HepG2 (cell line): ENCODE measurements around the gene SEC61A2. TPM values are rescaled to one million over a fixed set of nuclear protein-coding genes. Genes with fewer than 3 reads are reported as not detected.

Source experiments
- ATAC-seq: fragments of 200-7000 bp; cut with Tn5 transposase; 3 replicates; pipeline ENCODE4 v1.9.1; 2020; ENCODE audit warnings: mild to moderate bottlenecking, moderate library complexity
- BruUV-seq: library from RNA; stranded (reverse); fragments of 400-500 nt; replicated peaks from 2 replicates; lab custom pipeline; 2021; lab: Mats Ljungman, UMichigan
- CTCF ChIA-PET: fragments of 300-600 bp; formaldehyde crosslinking; extraction: SDS; loops from one replicate; lab custom pipeline; 2021; ENCODE audit warnings: low total read pairs, inconsistent platforms, low intra/inter-chr PET ratio; lab: Yijun Ruan, JAX
- POLR2A ChIA-PET: fragments of 350-600 bp; sonication (Branson Sonifier 250); formaldehyde crosslinking; loops from one replicate; lab custom pipeline; 2020; ENCODE audit warnings: antibody characterized with exemption, inconsistent platforms; lab: Yijun Ruan, JAX
- DNase-seq: peaks from one replicate; pipeline ENCODE4 v3.0.0-alpha.2; 2015; ENCODE audit warnings: low spot score
- FAIRE-seq: peaks from 3 replicates; lab custom pipeline; 2011; peaks lifted over from hg19 to GRCh38; lab: Jason Lieb, UNC
- H2AFZ ChIP-seq: one replicate; pipeline ENCODE4 v1.6.1; 2011; ENCODE audit warnings: low read length, inconsistent platforms
- H3K27ac ChIP-seq: fragments of 300-600 bp; 3 replicates; pipeline ENCODE4 v1.8.0; 2011; ENCODE audit warnings: mixed run types, mild to moderate bottlenecking, mixed read lengths, low read length, inconsistent platforms; ENCODE audit not compliant: insufficient read depth; ENCODE audit errors: extremely low read length
- H3K27me3 ChIP-seq, 2 experiments: fragments of 200-600 bp in 1 of 2; 2 replicates in 1 of 2; 3 replicates in 1 of 2; pipeline versions ENCODE4 v1.6.0 to v1.8.0; 2011; ENCODE audit warnings: low read length in 2 of 2, mild to moderate bottlenecking in 2 of 2, moderate library complexity in 2 of 2, inconsistent platforms in 1 of 2; ENCODE audit not compliant: insufficient read depth in 2 of 2, control insufficient read depth in 1 of 2
- H3K36me3 ChIP-seq, 2 experiments: fragments of 200-600 bp in 1 of 2; replicated peaks in 1 of 2; 2 replicates in 1 of 2; 3 replicates in 1 of 2; pipeline versions ENCODE4 v1.5.1 to v1.8.0; 2011; ENCODE audit warnings: low read length in 2 of 2, inconsistent platforms in 1 of 2; ENCODE audit not compliant: insufficient read depth in 2 of 2, control insufficient read depth in 1 of 2
- H3K4me1 ChIP-seq: 2 replicates; pipeline ENCODE4 v1.5.1; 2012; ENCODE audit warnings: low read length, inconsistent platforms; ENCODE audit not compliant: insufficient read depth
- H3K4me2 ChIP-seq: 2 replicates; pipeline ENCODE4 v1.6.0; 2011; ENCODE audit warnings: low read depth, low read length, inconsistent platforms
- H3K4me3 ChIP-seq, 3 experiments: fragments of 200-600 bp in 1 of 3; sonication (generic), shearing (Covaris generic) in 1 of 3; replicated peaks in 1 of 3; 2 replicates each; pipeline ENCODE4 v1.5.1; 2011 to 2016; ENCODE audit warnings: low read length in 3 of 3, inconsistent platforms in 2 of 3, low read depth in 2 of 3, mild to moderate bottlenecking in 2 of 3, control low read depth in 1 of 3, mixed read lengths in 1 of 3; ENCODE audit not compliant: insufficient read depth in 1 of 3
- H3K79me2 ChIP-seq: one replicate; pipeline ENCODE4 v1.6.1; 2011; ENCODE audit warnings: low read length, inconsistent platforms; ENCODE audit not compliant: insufficient read depth
- H3K9ac ChIP-seq: 2 replicates; pipeline ENCODE4 v1.6.0; 2011; ENCODE audit warnings: mild to moderate bottlenecking, low read depth, low read length, inconsistent platforms; ENCODE audit not compliant: insufficient read depth
- H3K9me3 ChIP-seq: 2 replicates; pipeline ENCODE4 v1.5.1; 2012; ENCODE audit warnings: mild to moderate bottlenecking, low read length
- H4K20me1 ChIP-seq: 2 replicates; pipeline ENCODE4 v1.6.0; 2011; ENCODE audit warnings: inconsistent platforms, mild to moderate bottlenecking, low read length, moderate library complexity; ENCODE audit not compliant: insufficient read depth
- IRF1 ChIP-seq: sonication (generic); formaldehyde crosslinking; IDR thresholded peaks from 2 replicates; pipeline ENCODE4 v1.4.0; 2020; ENCODE audit warnings: low read depth, mild to moderate bottlenecking, missing genetic modification reagents
- MTA3 ChIP-seq: sonication (generic); formaldehyde crosslinking; IDR thresholded peaks from 2 replicates; pipeline ENCODE4 v1.4.0; 2020; ENCODE audit warnings: missing genetic modification reagents
- ZNF318 ChIP-seq: sonication (generic); formaldehyde crosslinking; IDR thresholded peaks from 2 replicates; pipeline ENCODE4 v1.4.0; 2020; ENCODE audit warnings: mild to moderate bottlenecking, missing genetic modification reagents
- WGBS: methylation state at CpG from one replicate; pipeline ENCODE4 v1.1.6; 2017; ENCODE audit warnings: low lambda C conversion rate; 5-methylcytosine and 5-hydroxymethylcytosine counted together
- in situ Hi-C: cut with HindIII; loops from 2 replicates; pipeline ENCODE4 v1.10.0; 2017; ENCODE audit warnings: low pct_unique_long_range_greater_than_20kb; ENCODE audit not compliant: extremely low pct_ligation_motif_present
- intact Hi-C: fragments of 100-400 bp; cut with micrococcal nuclease; formaldehyde crosslinking; loops from one replicate; pipeline ENCODE4 v1.10.0; 2022; ENCODE audit not compliant: unreplicated experiment
- polyA plus RNA-seq, 8 experiments: library from polyadenylated mRNA; depleted of rRNA in 3 of 8; stranded (reverse) in 7 of 8; unstranded in 1 of 8; fragments of >200 nt; fragmentation: Illumina TruSeq in 4 of 8; extraction: Trizol in 4 of 8; gene quantifications; 2 replicates each; pipeline versions ENCODE4 v1.2.1 to v1.2.3, GENCODE V29; 2011 to 2016; ENCODE audit warnings: low read depth in 4 of 8, missing spikeins in 1 of 8, mixed read lengths in 1 of 8; ENCODE audit not compliant: insufficient read depth in 1 of 8
- total RNA-seq, 5 experiments: library from RNA; depleted of rRNA; stranded (reverse); fragments of >200 nt; fragmentation: Illumina TruSeq; extraction: Trizol; gene quantifications; 2 replicates each; pipeline ENCODE4 v1.2.3, GENCODE V29; 2016; ENCODE audit warnings: low read depth in 1 of 5

SEC61A2 gene
- total and polyA plus RNA-seq, 2 of the 13 experiments (the other 11 are each of a cell fraction or from before 2014, with no cell fraction given) = 5.5 to 7.4 TPM

- ChIA-PET CTCF (no interaction called here), POLR2A (no interaction called here)
- in situ Hi-C loops = no loop called here
- Histone ChIP-seq H3K27me3 (no peaks in the 10 kb centered on the region), H3K4me1 (no peaks in the 10 kb centered on the region), H3K27ac (no peak overlapping the region), H3K9ac (no peak overlapping the region), H2AFZ (no peak overlapping the region), H3K79me2 (peaks cover 5% of the 10 kb centered on the region), H3K4me2 (no peak overlapping the region), H3K4me3 (no peak overlapping the region), H4K20me1 (peaks cover 8% of the 10 kb centered on the region), H3K36me3 (peaks cover 12 to 68% of the 10 kb centered on the region in 2 experiments), H3K9me3 (no peaks in the 10 kb centered on the region)
- ATAC-seq (no peak), FAIRE-seq (no peak), DNase-seq (no peak)
- intact Hi-C loops = no loop called here
- BruUV-seq = no TSS peak
- TF ChIP-seq MTA3 (CRISPR knock-in tag) (no peak), IRF1 (CRISPR knock-in tag) (no peak), ZNF318 (CRISPR knock-in tag) (no peak)
- WGBS = 93% methylated on average over 3 of the region's 3 CpGs
These were observed 83.0 kb downstream of the SEC61A2 start for GRCh38 chr10:12212454-12212853.
